HepG2 (cell line): ENCODE data around the gene SH3GL1.
"Not testable (repeated sequence)": the region's sequence is repeated elsewhere in the genome, so short reads cannot be mapped to it uniquely, and the experiment has no call there.

Experiments
- CTCF ChIP-seq: sonication (generic); formaldehyde crosslinking; IDR thresholded peaks from 2 replicates; pipeline ENCODE4 v1.5.0; 2020; ENCODE audit warnings: mild to moderate bottlenecking, missing genetic modification reagents, moderate library complexity
- TF ChIP-seq, protein P1 (sequence below): sonication (generic); formaldehyde crosslinking; IDR thresholded peaks from 2 replicates; pipeline ENCODE4 v1.8.0; 2022; ENCODE audit warnings: low read depth, missing genetic modification reagents

DNA sequence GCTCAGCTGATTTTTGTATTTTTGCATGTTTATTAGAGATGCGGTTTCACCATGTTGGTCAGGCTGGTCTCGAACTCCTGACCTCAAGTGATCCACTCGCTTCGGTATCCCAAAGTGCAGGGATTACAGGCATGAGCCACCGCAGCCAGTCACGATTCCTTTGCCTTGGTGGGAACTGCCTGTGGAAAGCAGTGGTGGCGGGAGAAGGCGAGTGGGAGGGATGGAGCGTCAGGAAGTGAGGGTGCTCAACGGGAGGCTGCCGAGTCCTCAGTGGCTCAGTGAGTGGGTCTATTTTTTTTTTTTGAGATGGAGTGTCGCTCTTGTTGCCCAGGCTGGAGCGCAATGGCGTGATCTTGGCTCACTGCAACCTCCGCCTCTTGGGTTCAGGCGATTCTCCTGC is 51.1 kb downstream of the SH3GL1 start:
- not testable (repeated sequence) for TF ChIP-seq CTCF
- TF ChIP-seq, protein P1, sequence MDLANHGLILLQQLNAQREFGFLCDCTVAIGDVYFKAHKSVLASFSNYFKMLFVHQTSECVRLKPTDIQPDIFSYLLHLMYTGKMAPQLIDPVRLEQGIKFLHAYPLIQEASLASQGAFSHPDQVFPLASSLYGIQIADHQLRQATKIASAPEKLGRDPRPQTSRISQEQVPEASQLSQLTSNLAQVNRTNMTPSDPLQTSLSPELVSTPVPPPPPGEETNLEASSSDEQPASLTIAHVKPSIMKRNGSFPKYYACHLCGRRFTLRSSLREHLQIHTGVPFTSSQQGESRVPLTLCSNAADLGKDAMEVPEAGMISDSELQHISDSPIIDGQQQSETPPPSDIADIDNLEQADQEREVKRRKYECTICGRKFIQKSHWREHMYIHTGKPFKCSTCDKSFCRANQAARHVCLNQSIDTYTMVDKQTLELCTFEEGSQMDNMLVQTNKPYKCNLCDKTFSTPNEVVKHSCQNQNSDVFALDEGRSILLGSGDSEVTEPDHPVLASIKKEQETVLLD (CRISPR knock-in tag), result not testable (repeated sequence)
